Stimulated activated CD4-positive, alpha-beta T cell treated with anti-CD3 and anti-CD28 coated beads, Interleukin-4, amount 100 ng/mL, for 1 hour (primary cell): ENCODE data around the gene MEIS1.

Source experiments
- DNase-seq: peaks from one replicate; pipeline ENCODE4 v3.0.0-alpha.2; 2020

Gene MEIS1

GRCh38 chr2:66585587-66585986 lies 150.7 kb downstream of the MEIS1 start:
- DNase-seq, result no peak

- no peak for DNase-seq
Observed at GRCh38 chr2:66587216-66587615, 152.3 kb downstream of the MEIS1 start.

GRCh38 chr2:66594001-66594400 lies 159.1 kb downstream of the MEIS1 start:
- DNase-seq, result no peak

- DNase-seq, result no peak
Observed at GRCh38 chr2:66595556-66595955, 160.6 kb downstream of the MEIS1 start.

- DNase-seq, result no peak
Observed at GRCh38 chr2:66596256-66596655, 161.3 kb downstream of the MEIS1 start.

- DNase-seq, result no peak
Observed at GRCh38 chr2:66601624-66602023, 166.7 kb downstream of the MEIS1 start.

GRCh38 chr2:66602341-66602740 lies 167.4 kb downstream of the MEIS1 start:
- no peak for DNase-seq

- no peak for DNase-seq
Observed at GRCh38 chr2:66604326-66604725, 169.4 kb downstream of the MEIS1 start.

- DNase-seq, result no peak
Observed at GRCh38 chr2:66604976-66605375, 170.1 kb downstream of the MEIS1 start.

GRCh38 chr2:66607152-66607551 lies 172.2 kb downstream of the MEIS1 start:
- DNase-seq, result no peak
